Cardiac muscle cell (in vitro differentiated cells and primary cell): ENCODE data around the gene DEFB128. TPM values are rescaled to one million over a fixed set of nuclear protein-coding genes. Genes with fewer than 3 reads are reported as not detected.
A peak's percentile ranks its signal among the peaks of the same experiment; 100 is the strongest.

Experiments
- DNase-seq, 2 donors: peaks; one replicate each; pipeline versions ENCODE4 v3.0.0 to v3.0.0-alpha.2; 2010 to 2017; ENCODE audit warnings: low read depth in 1 of 2, low spot score in 1 of 2
- H3K27ac ChIP-seq: fragments of 200-600 bp; sonication (generic); 2 replicates; pipeline ENCODE4 v1.5.1; 2016
- H3K27me3 ChIP-seq: fragments of 200-600 bp; sonication (generic); 2 replicates; pipeline ENCODE4 v1.6.0; 2016; ENCODE audit warnings: control low read depth
- H3K36me3 ChIP-seq: fragments of 200-600 bp; sonication (generic); 2 replicates; pipeline ENCODE4 v1.5.1; 2016; ENCODE audit warnings: control low read depth
- H3K4me1 ChIP-seq: fragments of 200-600 bp; sonication (generic); 2 replicates; pipeline ENCODE4 v1.8.1; 2017; ENCODE audit warnings: low read depth, mild to moderate bottlenecking, mixed run types
- H3K4me3 ChIP-seq: fragments of 200-600 bp; sonication (generic); 2 replicates; pipeline ENCODE4 v1.5.1; 2016; ENCODE audit warnings: mild to moderate bottlenecking
- H3K9me3 ChIP-seq: fragments of 200-600 bp; sonication (generic); 2 replicates; pipeline ENCODE4 v1.5.1; 2017; ENCODE audit warnings: low read depth, mild to moderate bottlenecking, control low read depth
- CTCF ChIP-seq: IDR thresholded peaks from 2 replicates; pipeline ENCODE4 v1.5.1; 2012; ENCODE audit warnings: low read depth, mild to moderate bottlenecking, low read length
- polyA plus RNA-seq: library from polyadenylated mRNA; unstranded; fragments of >200 nt; fragmentation: Nextera tagmentation; extraction: Ambion mirVana; gene quantifications from 2 replicates; pipeline ENCODE4 v1.2.1, GENCODE V29; 2016
- total RNA-seq: library from RNA; depleted of rRNA; stranded (reverse); fragments of >200 nt; gene quantifications from 2 replicates; pipeline ENCODE4 v1.2.3, GENCODE V29; 2016

DEFB128 gene
- total RNA-seq (not detected in 2 replicates), polyA plus RNA-seq (not detected in 2 replicates)

GRCh38 chr20:189611-190010 lies at the start of gene DEFB128:
Gene DEFB128, minus strand, starts transcription at chr20:189711. Its CDS starts 88 bp downstream, at chr20:189623.
- Histone ChIP-seq H3K4me3 (no peak within 1 kb of the TSS), H3K27me3 (no peaks in the 10 kb centered on the region), H3K9me3 (no peaks in the 10 kb centered on the region), H3K27ac (no peak within 1 kb of the TSS), H3K36me3 (no peaks in the 10 kb centered on the region), H3K4me1 (no peaks in the 10 kb centered on the region)
- no peak for DNase-seq
- no peak for TF ChIP-seq CTCF

- Histone ChIP-seq H3K4me1 (no peaks in the 10 kb centered on the region), H3K9me3 (no peaks in the 10 kb centered on the region), H3K27me3 (no peaks in the 10 kb centered on the region), H3K4me3 (no peak overlapping the region), H3K27ac (no peak overlapping the region), H3K36me3 (no peaks in the 10 kb centered on the region)
- no peak for TF ChIP-seq CTCF
- DNase-seq: peak in 1 of 2 donors; percentile 5
These were observed 48.4 kb upstream of the DEFB128 start for GRCh38 chr20:237929-238328.

- Histone ChIP-seq H3K4me3 (no peak overlapping the region), H3K27me3 (no peaks in the 10 kb centered on the region)
- DNase-seq: peak in 1 of 2 donors; percentile 10
These were observed 48.0 kb upstream of the DEFB128 start for GRCh38 chr20:237489-237888.

GRCh38 chr20:235891-236290 lies 46.4 kb upstream of the DEFB128 start:
- H3K4me1 ChIP-seq: no peaks in the 10 kb centered on the region
- no peaks in the 10 kb centered on the region for H3K27me3 ChIP-seq
- H3K4me3 ChIP-seq: no peak overlapping the region
- H3K36me3 ChIP-seq: no peaks in the 10 kb centered on the region
- peak; percentile 23 for TF ChIP-seq CTCF
- H3K27ac ChIP-seq: no peak overlapping the region
- peak in 1 of 2 donors; percentile 19 for DNase-seq
- H3K9me3 ChIP-seq: no peaks in the 10 kb centered on the region

More at GRCh38 chr20:237489-237888, 48.0 kb upstream of the DEFB128 start:
- Histone ChIP-seq H3K9me3 (no peaks in the 10 kb centered on the region), H3K36me3 (no peaks in the 10 kb centered on the region), H3K4me1 (no peaks in the 10 kb centered on the region), H3K27ac (no peak overlapping the region)
- no peak for TF ChIP-seq CTCF

- DNase-seq: no peak
- Histone ChIP-seq H3K4me3 (no peak overlapping the region), H3K9me3 (no peaks in the 10 kb centered on the region), H3K27ac (no peak overlapping the region), H3K27me3 (no peaks in the 10 kb centered on the region), H3K4me1 (no peaks in the 10 kb centered on the region), H3K36me3 (no peaks in the 10 kb centered on the region)
- TF ChIP-seq CTCF: no peak
These were observed 38.1 kb upstream of the DEFB128 start for GRCh38 chr20:227439-228105.
